Natural killer cell (primary cell): Measurements from ENCODE around the gene TMSB4X. TPM values are rescaled to one million over a fixed set of nuclear protein-coding genes. Genes with fewer than 3 reads are reported as not detected.
A peak's percentile ranks its signal among the peaks of the same experiment; 100 is the strongest.

ENCODE experiments used
- ATAC-seq, 3 donors: fragments of 150-1000 bp in 2 of 3; fragments of 200-7000 bp in 1 of 3; cut with Tn5 transposase; 1 replicate in 1 of 3; 2 replicates in 2 of 3; pipeline ENCODE4 v1.10.0; 2021; ENCODE audit warnings: mild to moderate bottlenecking in 2 of 3, moderate library complexity in 2 of 3
- DNase-seq, 2 donors: peaks; one replicate each; pipeline versions ENCODE4 v3.0.0 to v3.0.0-alpha.2; 2013 to 2021; ENCODE audit warnings: mixed read lengths in 1 of 2
- H3K27ac ChIP-seq: one replicate; pipeline ENCODE4 v1.5.1; 2013; ENCODE audit warnings: mild to moderate bottlenecking, low read length
- H3K27me3 ChIP-seq: one replicate; pipeline ENCODE4 v1.6.1; 2013; ENCODE audit warnings: low read length; ENCODE audit not compliant: control insufficient read depth, insufficient read depth
- H3K36me3 ChIP-seq: one replicate; pipeline ENCODE4 v1.6.1; 2013; ENCODE audit warnings: low read length; ENCODE audit not compliant: control insufficient read depth, insufficient read depth
- H3K4me1 ChIP-seq: one replicate; pipeline ENCODE4 v1.6.1; 2013; ENCODE audit warnings: low read length; ENCODE audit not compliant: control insufficient read depth, insufficient read depth
- H3K4me3 ChIP-seq: one replicate; pipeline ENCODE4 v1.5.1; 2013; ENCODE audit warnings: low read length
- H3K9me3 ChIP-seq: one replicate; pipeline ENCODE4 v1.6.1; 2013; ENCODE audit warnings: low read length; ENCODE audit not compliant: control insufficient read depth, insufficient read depth
- H3K27ac Mint-ChIP-seq, 2 donors: one replicate each; pipeline ENCODE4 v1.8.0; 2022; ENCODE audit warnings: mild to moderate bottlenecking in 2 of 2, mixed read lengths in 2 of 2, moderate library complexity in 1 of 2
- H3K27me3 Mint-ChIP-seq, 2 donors: one replicate each; pipeline ENCODE4 v1.8.0; 2022; ENCODE audit warnings: low read depth in 2 of 2, mixed read lengths in 2 of 2
- H3K36me3 Mint-ChIP-seq: one replicate; pipeline ENCODE4 v1.8.0; 2022; ENCODE audit warnings: mixed read lengths
- H3K4me1 Mint-ChIP-seq, 2 donors: one replicate each; pipeline ENCODE4 v1.8.0; 2022; ENCODE audit warnings: mixed read lengths in 2 of 2
- H3K4me3 Mint-ChIP-seq: one replicate; pipeline ENCODE4 v1.8.0; 2022; ENCODE audit warnings: mild to moderate bottlenecking, moderate library complexity, mixed read lengths
- H3K9me3 Mint-ChIP-seq, 2 donors: one replicate each; pipeline ENCODE4 v1.8.0; 2022; ENCODE audit warnings: mixed read lengths in 2 of 2
- CTCF ChIP-seq: fragments of 200-600 bp; IDR thresholded peaks from one replicate; pipeline ENCODE4 v1.8.0; 2022; ENCODE audit warnings: antibody characterized with exemption
- WGBS: methylation state at CpG from one replicate; pipeline ENCODE4 v1.1.7; 2013; ENCODE audit warnings: missing lambda C conversion rate; ENCODE audit not compliant: insufficient coverage; 5-methylcytosine and 5-hydroxymethylcytosine counted together
- intact Hi-C: fragments of 100-400 bp; cut with micrococcal nuclease; formaldehyde crosslinking; loops from one replicate; pipeline ENCODE4 v1.14.2; 2022
- total RNA-seq, 4 donors: library from RNA; stranded (reverse); fragments of 120-200 nt in 1 of 4; gene quantifications; one replicate each; pipeline versions ENCODE4 v1.2.3 to v1.2.4, GENCODE V29; 2013 to 2022

TMSB4X gene
- total RNA-seq, 3 donors from 2014 or later (not counting 1 experiment from before 2014, with no cell fraction given), result 5,049 to 6,005 (median 5,892) TPM

GRCh38 chrX:12949927-12950656, 24.8 kb upstream of the TMSB4X start:
- Histone ChIP-seq H3K4me1 (peaks cover 83% of the 10 kb centered on the region), H3K36me3 (no peaks in the 10 kb centered on the region), H3K27me3 (no peaks in the 10 kb centered on the region), H3K4me3 (peak overlapping the region; percentile 33), H3K27ac (peak overlapping the region; percentile 93), H3K9me3 (no peaks in the 10 kb centered on the region)
- 21% methylated on average over 10 of the region's 11 CpGs for WGBS
- TF ChIP-seq CTCF, result no peak
- Mint-ChIP-seq H3K27ac (peak overlapping the region; percentile 95 to 97), H3K9me3 (no peaks in the 10 kb centered on the region), H3K4me1 (peaks cover 44 to 61% of the 10 kb centered on the region in 2 donors), H3K4me3 (peak overlapping the region; percentile 79), H3K27me3 (no peaks in the 10 kb centered on the region), H3K36me3 (no peaks in the 10 kb centered on the region)
- intact Hi-C loops, result loop anchor here (5.0 to 10.0 kb wide), 3 partner anchors 37 to 1082 kb away; no protein-coding TSS in a partner anchor
- DNase-seq (peak; percentile 75 to 93), ATAC-seq (peak; percentile 66 to 83 (median 83))

- Mint-ChIP-seq H3K9me3 (no peaks in the 10 kb centered on the region), H3K4me3 (peak overlapping the region; percentile 79), H3K27me3 (no peaks in the 10 kb centered on the region), H3K36me3 (no peaks in the 10 kb centered on the region), H3K4me1 (peaks cover 51 to 66% of the 10 kb centered on the region in 2 donors), H3K27ac (peak overlapping the region; percentile 95 to 97)
- ATAC-seq, result peak; percentile 45 to 82 (median 57)
- peak; percentile 35 for TF ChIP-seq CTCF
- no peaks in the 10 kb centered on the region for H3K9me3 ChIP-seq
- peak overlapping the region; percentile 93 for H3K27ac ChIP-seq
- no peaks in the 10 kb centered on the region for H3K36me3 ChIP-seq
- H3K4me3 ChIP-seq, result peak overlapping the region; percentile 33
- no peaks in the 10 kb centered on the region for H3K27me3 ChIP-seq
- intact Hi-C loops, result loop anchor here (5.0 to 10.0 kb wide), 2 partner anchors 36 to 744 kb away; no protein-coding TSS in a partner anchor
- 2% methylated on average over 8 of the region's 9 CpGs for WGBS
- H3K4me1 ChIP-seq, result peaks cover 92% of the 10 kb centered on the region
- DNase-seq, result peak; percentile 25 to 86
Observed at GRCh38 chrX:12950851-12951594, 23.9 kb upstream of the TMSB4X start.

- H3K9me3 Mint-ChIP-seq, result no peaks in the 10 kb centered on the region
- no peaks in the 10 kb centered on the region for H3K36me3 Mint-ChIP-seq
- Histone ChIP-seq H3K4me3 (peak overlapping the region; percentile 33), H3K36me3 (no peaks in the 10 kb centered on the region), H3K9me3 (no peaks in the 10 kb centered on the region), H3K4me1 (peaks cover 98% of the 10 kb centered on the region), H3K27me3 (no peaks in the 10 kb centered on the region), H3K27ac (peak overlapping the region; percentile 93)
- H3K27ac Mint-ChIP-seq, result peak overlapping the region; percentile 95 to 97
- H3K4me3 Mint-ChIP-seq, result peak overlapping the region; percentile 79
- DNase-seq (peak in 1 of 2 donors; percentile 63), ATAC-seq (no peak)
- H3K27me3 Mint-ChIP-seq, result no peaks in the 10 kb centered on the region
- no peak for TF ChIP-seq CTCF
- intact Hi-C loops, result loop anchor here (5.0 to 10.0 kb wide), 2 partner anchors 36 to 743 kb away; no protein-coding TSS in a partner anchor
- H3K4me1 Mint-ChIP-seq, result peaks cover 56 to 71% of the 10 kb centered on the region in 2 donors
- 39% methylated on average over 5 of the region's 5 CpGs for WGBS
Observed at GRCh38 chrX:12951595-12951975, 23.3 kb upstream of the TMSB4X start.
